LNCAP (cell line): ENCODE results near the gene LCN12.

ENCODE experiments used
- TF ChIP-seq, protein P1 (sequence below): fragments of 450-650 bp; IDR thresholded peaks from 2 replicates; pipeline ENCODE4 v1.5.1; 2017; ENCODE audit warnings: mild to moderate bottlenecking

LCN12 gene

DNA sequence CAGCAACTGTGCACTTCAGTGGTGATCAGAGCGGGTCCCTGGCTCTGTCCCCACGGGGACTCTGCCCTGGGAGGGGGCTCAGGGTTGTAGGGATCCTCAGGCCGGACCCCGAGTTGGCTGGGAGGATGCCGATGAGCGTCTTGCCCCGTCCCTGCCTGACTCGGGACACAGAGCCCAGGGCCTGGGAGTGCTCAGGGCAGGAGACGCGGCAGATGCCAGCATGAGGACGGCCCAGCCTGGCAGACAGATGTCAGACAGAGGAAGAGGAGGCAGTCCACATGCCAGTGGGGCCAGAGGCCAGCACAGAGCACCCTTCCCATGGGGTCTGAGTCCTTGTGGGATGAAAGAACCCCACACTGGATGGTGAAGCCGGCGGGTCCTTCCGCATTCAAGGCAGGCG lies 11.3 kb downstream of the LCN12 start:
- TF ChIP-seq, protein P1, sequence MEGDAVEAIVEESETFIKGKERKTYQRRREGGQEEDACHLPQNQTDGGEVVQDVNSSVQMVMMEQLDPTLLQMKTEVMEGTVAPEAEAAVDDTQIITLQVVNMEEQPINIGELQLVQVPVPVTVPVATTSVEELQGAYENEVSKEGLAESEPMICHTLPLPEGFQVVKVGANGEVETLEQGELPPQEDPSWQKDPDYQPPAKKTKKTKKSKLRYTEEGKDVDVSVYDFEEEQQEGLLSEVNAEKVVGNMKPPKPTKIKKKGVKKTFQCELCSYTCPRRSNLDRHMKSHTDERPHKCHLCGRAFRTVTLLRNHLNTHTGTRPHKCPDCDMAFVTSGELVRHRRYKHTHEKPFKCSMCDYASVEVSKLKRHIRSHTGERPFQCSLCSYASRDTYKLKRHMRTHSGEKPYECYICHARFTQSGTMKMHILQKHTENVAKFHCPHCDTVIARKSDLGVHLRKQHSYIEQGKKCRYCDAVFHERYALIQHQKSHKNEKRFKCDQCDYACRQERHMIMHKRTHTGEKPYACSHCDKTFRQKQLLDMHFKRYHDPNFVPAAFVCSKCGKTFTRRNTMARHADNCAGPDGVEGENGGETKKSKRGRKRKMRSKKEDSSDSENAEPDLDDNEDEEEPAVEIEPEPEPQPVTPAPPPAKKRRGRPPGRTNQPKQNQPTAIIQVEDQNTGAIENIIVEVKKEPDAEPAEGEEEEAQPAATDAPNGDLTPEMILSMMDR, result no peak

GRCh38 chr9:136963751-136964150 lies 11.7 kb downstream of the LCN12 start:
- TF ChIP-seq, protein P1, result no peak

DNA sequence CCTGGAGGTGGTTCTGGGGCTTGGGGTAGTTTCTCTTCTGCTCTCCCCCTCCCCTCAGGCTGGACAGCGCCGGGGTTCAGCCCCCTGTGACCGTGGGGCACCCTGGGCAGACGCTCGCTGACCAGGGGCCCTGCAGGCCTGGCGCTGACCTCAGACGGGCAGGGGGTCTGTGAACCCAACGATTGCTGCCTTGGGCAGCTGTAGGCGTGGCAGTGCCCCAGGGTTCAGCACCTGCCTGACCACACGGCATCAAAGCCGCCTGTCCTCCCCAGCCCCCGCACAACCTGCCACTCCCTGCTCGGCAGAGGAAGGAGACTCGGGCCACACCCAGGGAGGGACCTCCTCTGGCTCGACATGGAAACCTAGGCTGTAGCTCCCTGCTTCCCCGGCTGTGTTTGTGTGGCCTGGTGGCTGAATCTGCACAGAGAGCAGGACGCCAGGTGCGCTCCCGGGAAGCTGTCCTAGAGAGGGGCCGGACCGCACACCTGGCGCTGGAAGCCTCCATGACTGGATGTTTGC lies 12.2 kb downstream of the LCN12 start:
- TF ChIP-seq, protein P1, result no peak

GRCh38 chr9:136964833-136965422 lies 12.9 kb downstream of the LCN12 start:
- TF ChIP-seq, protein P1, result no peak

DNA sequence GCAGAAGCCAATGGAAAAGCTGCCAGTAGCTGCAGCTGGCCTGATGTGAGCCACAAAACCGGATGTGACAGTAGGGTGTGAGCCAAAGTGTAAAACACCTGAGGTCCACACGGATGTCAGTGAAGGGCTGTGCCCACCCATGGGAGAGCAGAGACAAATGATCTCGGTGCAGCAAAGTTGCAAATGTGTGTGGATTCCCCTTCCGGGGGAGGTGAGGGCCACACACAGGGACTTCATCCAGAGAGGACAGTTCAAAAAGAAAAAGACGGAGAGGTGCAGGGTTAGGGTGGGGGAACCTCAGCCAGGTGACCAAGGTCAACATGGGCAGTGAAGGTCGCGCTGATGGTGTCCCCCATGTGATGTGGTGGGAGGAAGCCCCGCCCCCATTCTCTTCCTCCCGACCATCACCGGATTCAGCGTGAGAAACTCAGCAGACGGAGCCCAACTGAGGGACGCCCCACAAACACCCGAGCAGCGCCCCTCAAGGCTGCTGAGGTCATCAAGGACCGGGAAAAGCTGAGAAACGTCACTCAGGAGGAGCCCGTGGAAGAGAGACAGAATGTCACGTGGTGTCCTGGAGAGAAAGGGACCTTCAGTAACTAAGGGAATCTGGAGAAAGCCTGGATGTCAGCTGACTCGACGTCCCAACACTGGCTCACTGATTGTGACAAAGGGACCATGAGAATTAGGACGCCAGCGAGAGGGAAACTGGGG lies 13.9 kb downstream of the LCN12 start:
- TF ChIP-seq, protein P1, result no peak

- TF ChIP-seq, protein P1, result no peak
Measured at GRCh38 chr9:136968333-136969127, 16.5 kb downstream of the LCN12 start.

DNA sequence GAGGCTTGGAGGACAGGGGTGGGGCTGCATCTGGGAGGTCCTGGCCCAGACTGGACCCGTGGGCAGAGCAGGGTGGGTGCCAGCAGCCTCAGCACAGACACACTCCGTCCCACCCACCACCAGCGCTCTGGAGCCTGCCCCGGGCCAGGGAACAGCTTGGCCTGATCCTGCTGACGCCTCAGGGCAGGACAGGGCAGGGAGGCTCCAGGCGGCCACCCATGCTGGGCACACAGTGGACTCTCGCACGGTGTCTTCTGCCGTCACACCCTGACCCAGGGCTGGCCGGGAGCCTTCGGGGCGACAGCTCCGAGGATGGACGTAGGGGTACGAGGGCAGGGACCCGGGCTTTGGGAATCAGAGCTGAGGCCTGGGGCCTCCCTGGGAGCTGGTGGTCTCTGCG lies 17.1 kb downstream of the LCN12 start:
- TF ChIP-seq, protein P1, result no peak
